GM19240 (cell line): ENCODE measurements around the gene ECI2.

Experiments
- DNase-seq: peaks from one replicate; pipeline ENCODE4 v3.0.0; 2011; ENCODE audit warnings: low spot score; ENCODE audit not compliant: insufficient read length

ECI2 gene, protein sequence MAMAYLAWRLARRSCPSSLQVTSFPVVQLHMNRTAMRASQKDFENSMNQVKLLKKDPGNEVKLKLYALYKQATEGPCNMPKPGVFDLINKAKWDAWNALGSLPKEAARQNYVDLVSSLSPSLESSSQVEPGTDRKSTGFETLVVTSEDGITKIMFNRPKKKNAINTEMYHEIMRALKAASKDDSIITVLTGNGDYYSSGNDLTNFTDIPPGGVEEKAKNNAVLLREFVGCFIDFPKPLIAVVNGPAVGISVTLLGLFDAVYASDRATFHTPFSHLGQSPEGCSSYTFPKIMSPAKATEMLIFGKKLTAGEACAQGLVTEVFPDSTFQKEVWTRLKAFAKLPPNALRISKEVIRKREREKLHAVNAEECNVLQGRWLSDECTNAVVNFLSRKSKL

GRCh38 chr6:4134841-4135664 is at the start of gene ECI2:
Gene ECI2, minus strand, starts transcription at chr6:4135575. Its CDS starts 15 bp downstream, at chr6:4135560.
- no peak for DNase-seq

- no peak for DNase-seq
Measured at GRCh38 chr6:4180652-4181255, 45.4 kb upstream of the ECI2 start.

DNA sequence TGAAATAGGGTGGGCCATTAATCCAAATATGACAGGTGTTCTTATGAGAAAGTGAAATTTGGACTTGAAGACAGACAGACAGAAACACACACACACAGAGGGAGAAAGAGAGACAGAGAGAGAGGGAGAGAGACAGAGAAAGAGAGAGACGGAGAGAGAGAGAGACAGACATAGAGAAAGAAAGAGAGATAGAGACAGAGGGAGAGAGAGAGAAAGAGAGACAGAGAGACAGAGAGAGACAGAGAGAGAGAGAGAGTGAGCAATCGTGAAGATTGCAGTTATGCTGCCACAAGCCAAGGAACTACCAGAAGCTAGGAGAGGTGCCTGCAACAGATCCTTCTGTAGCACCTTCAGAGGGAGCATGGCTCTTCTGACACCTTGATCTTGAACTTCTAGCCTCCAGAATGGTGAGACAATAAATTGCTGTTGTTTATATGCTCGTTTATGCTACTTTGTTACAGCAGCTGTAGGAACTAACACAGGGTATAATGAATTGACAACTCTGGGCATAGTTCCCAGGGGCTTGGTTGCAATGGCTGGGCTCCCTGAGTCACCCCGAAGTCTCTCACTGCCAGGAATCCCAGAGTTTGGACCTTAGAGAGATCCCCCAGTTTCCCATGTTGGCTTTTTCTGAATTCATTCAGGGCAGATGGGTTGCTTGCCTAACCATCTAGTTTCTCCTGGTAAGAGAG is 44.7 kb upstream of the ECI2 start:
- DNase-seq, result no peak

GRCh38 chr6:4178737-4179333 is 43.5 kb upstream of the ECI2 start:
- DNase-seq, result no peak

- no peak for DNase-seq
Measured at GRCh38 chr6:4176907-4177306, 41.5 kb upstream of the ECI2 start.

- DNase-seq, result no peak
Measured at GRCh38 chr6:4174042-4174441, 38.7 kb upstream of the ECI2 start.

DNA sequence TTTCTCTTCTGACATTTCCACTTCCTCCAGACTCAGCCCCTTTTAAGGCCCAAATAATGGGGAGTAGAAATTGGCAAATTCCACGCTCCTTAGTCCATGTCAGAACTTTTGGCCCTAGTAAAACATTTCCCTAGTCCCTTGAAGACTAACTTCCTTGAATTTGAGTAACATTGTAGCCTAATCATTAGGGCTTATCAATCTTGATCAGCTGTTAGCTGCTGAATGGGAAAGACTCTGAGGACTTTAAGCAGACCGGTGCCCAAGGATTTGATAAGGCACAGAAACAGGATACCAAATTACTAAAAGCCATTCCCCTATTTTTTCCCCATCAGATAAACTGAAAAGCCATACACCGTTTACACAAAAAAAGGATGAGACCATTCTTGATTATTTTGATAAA is 37.0 kb upstream of the ECI2 start:
- no peak for DNase-seq

- no peak for DNase-seq
Measured at GRCh38 chr6:4170297-4170696, 34.9 kb upstream of the ECI2 start.

DNA sequence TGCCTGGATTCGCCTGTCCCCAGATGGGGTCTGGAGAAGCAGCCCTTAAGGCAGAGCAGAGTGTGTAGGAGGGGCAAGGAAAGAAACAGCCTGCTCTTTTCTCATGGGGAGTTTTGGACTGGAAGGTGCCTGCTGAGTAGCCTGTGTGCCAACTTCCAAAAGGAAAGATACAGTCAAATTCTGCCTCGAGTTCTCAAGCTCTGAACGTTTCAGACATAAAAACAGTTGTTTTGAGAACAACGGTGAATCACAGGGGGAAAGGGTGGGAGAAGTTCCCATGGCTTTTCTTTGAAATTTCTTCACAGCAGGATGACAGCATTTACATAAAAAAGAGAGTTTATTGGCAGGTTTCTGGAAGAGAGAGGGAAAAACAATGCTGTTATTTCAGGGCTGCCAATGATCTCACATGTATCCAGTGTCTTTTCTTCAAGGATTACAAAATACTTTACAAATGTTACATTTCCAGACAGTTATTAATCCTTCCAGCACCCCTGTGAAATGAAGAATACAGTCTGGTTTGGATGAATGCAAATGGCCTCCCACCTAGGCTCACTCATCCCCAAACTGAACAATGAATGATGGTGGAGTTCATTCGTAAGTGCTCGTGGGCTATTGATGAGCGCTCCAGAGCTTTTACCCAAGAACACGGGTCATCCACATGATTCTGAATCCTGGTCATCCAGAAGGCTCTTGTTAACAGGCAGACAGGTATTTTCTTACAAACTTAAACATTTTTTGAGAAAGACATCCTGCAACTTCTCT is 33.8 kb upstream of the ECI2 start:
- no peak for DNase-seq

DNA sequence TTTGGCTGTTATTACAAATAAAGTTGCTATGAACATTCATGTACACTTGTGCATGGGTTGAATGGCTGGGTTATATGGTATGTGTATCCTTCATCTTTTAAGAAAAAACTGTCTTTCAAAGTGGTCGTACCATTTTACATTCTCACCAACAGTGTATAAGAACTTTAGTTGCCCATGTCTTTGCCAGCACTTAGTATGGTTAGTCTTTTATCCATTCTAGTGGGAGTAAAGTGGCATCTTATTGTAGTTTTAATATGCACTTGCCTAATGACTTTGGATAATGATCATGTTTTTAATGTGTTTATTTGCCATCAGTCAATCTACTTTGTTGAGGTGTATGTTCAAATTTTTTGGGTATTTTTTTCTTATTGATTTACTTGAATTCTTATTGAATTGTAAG is 32.5 kb upstream of the ECI2 start:
- DNase-seq, result no peak

GRCh38 chr6:4167123-4167522 is 31.7 kb upstream of the ECI2 start:
- no peak for DNase-seq

GRCh38 chr6:4164456-4164855 is 29.1 kb upstream of the ECI2 start:
- DNase-seq, result no peak

GRCh38 chr6:4164117-4164442 is 28.7 kb upstream of the ECI2 start:
- DNase-seq, result no peak

DNA sequence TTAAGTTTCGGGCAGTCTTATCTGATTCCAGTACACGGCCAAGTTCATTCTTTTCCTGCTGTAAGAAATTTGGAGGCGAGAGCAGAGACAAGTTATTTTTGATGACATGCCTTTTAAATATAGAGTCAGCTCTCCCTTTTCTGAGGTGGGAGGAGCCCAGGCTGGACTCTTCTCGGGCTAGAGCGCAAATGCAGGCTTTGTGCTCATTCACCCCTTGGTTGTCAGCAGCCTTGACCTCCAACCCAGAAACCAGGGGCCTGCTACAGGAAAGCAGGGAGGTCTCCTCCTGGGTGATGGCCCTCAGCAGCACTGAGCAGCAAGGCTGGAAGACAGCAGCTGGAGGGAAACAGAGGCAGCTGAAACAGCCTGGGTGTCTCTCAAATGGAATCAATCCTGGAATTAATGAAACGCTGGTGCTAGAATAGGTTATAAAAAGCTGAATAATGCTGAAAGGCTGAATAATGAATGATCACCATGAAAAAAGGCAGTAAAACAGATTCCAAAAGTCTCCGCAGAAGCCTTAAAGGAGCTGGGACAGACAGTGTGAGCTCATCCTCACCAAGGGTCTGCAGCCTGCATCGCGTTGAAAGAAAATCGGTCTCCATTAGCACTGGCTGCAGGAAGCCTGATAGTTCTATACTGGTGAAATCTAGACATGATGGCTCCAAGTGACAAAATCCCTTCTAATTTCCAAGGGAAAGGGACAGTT is 28.2 kb upstream of the ECI2 start:
- no peak for DNase-seq

GRCh38 chr6:4162370-4162769 is 27.0 kb upstream of the ECI2 start:
- DNase-seq, result no peak

GRCh38 chr6:4159491-4159890 is 24.1 kb upstream of the ECI2 start:
- no peak for DNase-seq

DNA sequence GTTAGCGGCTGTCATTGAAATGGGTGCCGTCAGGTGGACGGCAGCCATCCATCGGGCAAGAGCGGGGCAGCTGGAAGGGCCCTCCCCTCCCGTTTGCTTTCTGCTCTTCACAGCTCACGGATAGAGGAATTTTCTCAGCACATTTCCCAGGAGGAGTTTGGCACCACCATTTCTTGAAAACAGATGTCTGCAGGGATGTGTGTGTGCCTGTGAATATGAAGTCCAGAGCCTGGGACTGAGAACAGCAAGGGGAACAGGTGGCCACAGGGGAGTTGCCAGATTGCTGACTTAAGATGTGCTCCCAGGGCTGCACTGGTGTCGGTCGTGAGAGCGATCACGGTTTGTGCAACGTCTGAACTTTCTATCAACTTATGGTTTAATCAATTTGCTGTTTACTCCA is 22.1 kb upstream of the ECI2 start:
- no peak for DNase-seq

- DNase-seq, result peak; percentile 55
Measured at GRCh38 chr6:4155848-4156466, 20.6 kb upstream of the ECI2 start.

DNA sequence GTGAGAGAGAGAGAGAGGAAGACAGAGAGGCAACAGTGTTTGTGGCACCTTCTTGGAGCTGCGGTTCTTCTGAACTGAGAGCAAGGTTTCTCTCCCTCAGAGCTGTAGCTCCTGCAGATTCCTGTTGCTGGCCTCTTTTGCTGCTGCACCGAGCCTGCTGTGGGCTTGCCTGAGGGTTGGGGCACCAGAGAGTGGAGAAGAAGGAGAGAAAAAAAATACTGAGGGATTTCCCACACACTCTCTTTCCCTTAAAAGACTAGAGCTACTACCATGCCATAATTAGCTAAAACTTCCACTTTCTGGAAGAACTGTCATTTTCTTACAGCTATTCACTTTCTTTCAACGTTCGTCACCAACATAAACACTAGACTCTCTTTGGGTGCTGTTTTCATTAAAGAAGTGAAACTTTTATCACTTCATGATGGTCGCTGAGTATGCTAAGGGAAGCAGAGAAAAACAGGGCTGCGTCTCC is 18.2 kb upstream of the ECI2 start:
- no peak for DNase-seq
